HepG2 (cell line): ENCODE measurements around the gene GLIPR1. TPM values are rescaled to one million over a fixed set of nuclear protein-coding genes. Genes with fewer than 3 reads are reported as not detected.

ENCODE experiments used
- ATF7 ChIP-seq, 2 experiments: fragments of 450-650 bp in 1 of 2; sonication (generic) in 1 of 2; formaldehyde crosslinking in 1 of 2; IDR thresholded peaks; 2 replicates each; pipeline versions ENCODE4 v1.4.0 to v1.6.1; 2016 to 2020; ENCODE audit warnings: antibody characterized with exemption in 1 of 2, mild to moderate bottlenecking in 1 of 2, missing genetic modification reagents in 1 of 2
- BCL6 ChIP-seq: IDR thresholded peaks from 2 replicates; pipeline ENCODE4 v1.6.1; 2016; ENCODE audit warnings: missing genetic modification reagents, missing compliant biosample characterization
- BHLHE40 ChIP-seq: IDR thresholded peaks from 2 replicates; pipeline ENCODE4 v1.6.1; 2011; ENCODE audit warnings: low read length, improper control_type of control experiment
- CREM ChIP-seq, 2 experiments: sonication (generic) in 1 of 2; formaldehyde crosslinking in 1 of 2; IDR thresholded peaks; 2 replicates each; pipeline versions ENCODE4 v1.4.0 to v1.6.1; 2016 to 2020; ENCODE audit warnings: antibody characterized with exemption in 1 of 2, mild to moderate bottlenecking in 1 of 2, missing genetic modification reagents in 1 of 2
- FOXJ3 ChIP-seq: sonication (generic); formaldehyde crosslinking; IDR thresholded peaks from 2 replicates; pipeline ENCODE4 v1.4.0; 2020; ENCODE audit warnings: missing genetic modification reagents, mild to moderate bottlenecking, borderline replicate concordance
- NCOA2 ChIP-seq: sonication (generic); formaldehyde crosslinking; IDR thresholded peaks from 2 replicates; pipeline ENCODE4 v1.8.0; 2022; ENCODE audit warnings: inconsistent platforms
- RELA ChIP-seq: sonication (generic); formaldehyde crosslinking; IDR thresholded peaks from 2 replicates; pipeline ENCODE4 v1.4.0; 2020; ENCODE audit warnings: missing genetic modification reagents
- RNF2 ChIP-seq: fragments of 450-650 bp; conservative IDR thresholded peaks from 2 replicates; pipeline ENCODE4 v1.6.1; 2016; ENCODE audit warnings: low read depth
- SALL2 ChIP-seq: sonication (generic); formaldehyde crosslinking; IDR thresholded peaks from 2 replicates; pipeline ENCODE4 v1.8.1; 2023; ENCODE audit warnings: mild to moderate bottlenecking, missing genetic modification reagents, inconsistent platforms
- STAT5B ChIP-seq: sonication (generic); formaldehyde crosslinking; IDR thresholded peaks from 2 replicates; pipeline ENCODE4 v1.4.0; 2020; ENCODE audit warnings: missing genetic modification reagents
- THAP11 ChIP-seq: IDR thresholded peaks from 2 replicates; pipeline ENCODE4 v1.6.1; 2016; ENCODE audit warnings: missing biosample characterization, missing genetic modification reagents
- TOE1 ChIP-seq: sonication (generic); formaldehyde crosslinking; IDR thresholded peaks from 2 replicates; pipeline ENCODE4 v1.4.0; 2020; ENCODE audit warnings: mild to moderate bottlenecking, missing genetic modification reagents
- ZBED4 ChIP-seq: sonication (generic); formaldehyde crosslinking; IDR thresholded peaks from 2 replicates; pipeline ENCODE4 v1.4.0; 2020; ENCODE audit warnings: missing genetic modification reagents, borderline replicate concordance
- ZNF326 ChIP-seq: sonication (generic); formaldehyde crosslinking; IDR thresholded peaks from 2 replicates; pipeline ENCODE4 v1.4.0; 2020; ENCODE audit warnings: missing genetic modification reagents, borderline replicate concordance
- ZNF501 ChIP-seq: sonication (generic); formaldehyde crosslinking; IDR thresholded peaks from 2 replicates; pipeline ENCODE4 v1.5.1; 2020; ENCODE audit warnings: mild to moderate bottlenecking, moderate library complexity, missing genetic modification reagents
- polyA plus RNA-seq, 8 experiments: library from polyadenylated mRNA; depleted of rRNA in 3 of 8; stranded (reverse) in 7 of 8; unstranded in 1 of 8; fragments of >200 nt; fragmentation: Illumina TruSeq in 4 of 8; extraction: Trizol in 4 of 8; gene quantifications; 2 replicates each; pipeline versions ENCODE4 v1.2.1 to v1.2.3, GENCODE V29; 2011 to 2016; ENCODE audit warnings: low read depth in 4 of 8, missing spikeins in 1 of 8, mixed read lengths in 1 of 8; ENCODE audit not compliant: insufficient read depth in 1 of 8
- total RNA-seq, 5 experiments: library from RNA; depleted of rRNA; stranded (reverse); fragments of >200 nt; fragmentation: Illumina TruSeq; extraction: Trizol; gene quantifications; 2 replicates each; pipeline ENCODE4 v1.2.3, GENCODE V29; 2016; ENCODE audit warnings: low read depth in 1 of 5
- TF ChIP-seq, protein P1 (sequence below): sonication (generic); formaldehyde crosslinking; IDR thresholded peaks from 2 replicates; pipeline ENCODE4 v1.4.0; 2020; ENCODE audit warnings: missing genetic modification reagents
- TF ChIP-seq, protein P2 (sequence below): sonication (generic); formaldehyde crosslinking; IDR thresholded peaks from 2 replicates; pipeline ENCODE4 v1.8.0; 2022; ENCODE audit warnings: missing genetic modification reagents, mild to moderate bottlenecking, inconsistent platforms, borderline replicate concordance

The GLIPR1 gene
- total and polyA plus RNA-seq, 2 of the 13 experiments (the other 11 are each of a cell fraction or from before 2014, with no cell fraction given) = 1.9 to 5.0 TPM

DNA sequence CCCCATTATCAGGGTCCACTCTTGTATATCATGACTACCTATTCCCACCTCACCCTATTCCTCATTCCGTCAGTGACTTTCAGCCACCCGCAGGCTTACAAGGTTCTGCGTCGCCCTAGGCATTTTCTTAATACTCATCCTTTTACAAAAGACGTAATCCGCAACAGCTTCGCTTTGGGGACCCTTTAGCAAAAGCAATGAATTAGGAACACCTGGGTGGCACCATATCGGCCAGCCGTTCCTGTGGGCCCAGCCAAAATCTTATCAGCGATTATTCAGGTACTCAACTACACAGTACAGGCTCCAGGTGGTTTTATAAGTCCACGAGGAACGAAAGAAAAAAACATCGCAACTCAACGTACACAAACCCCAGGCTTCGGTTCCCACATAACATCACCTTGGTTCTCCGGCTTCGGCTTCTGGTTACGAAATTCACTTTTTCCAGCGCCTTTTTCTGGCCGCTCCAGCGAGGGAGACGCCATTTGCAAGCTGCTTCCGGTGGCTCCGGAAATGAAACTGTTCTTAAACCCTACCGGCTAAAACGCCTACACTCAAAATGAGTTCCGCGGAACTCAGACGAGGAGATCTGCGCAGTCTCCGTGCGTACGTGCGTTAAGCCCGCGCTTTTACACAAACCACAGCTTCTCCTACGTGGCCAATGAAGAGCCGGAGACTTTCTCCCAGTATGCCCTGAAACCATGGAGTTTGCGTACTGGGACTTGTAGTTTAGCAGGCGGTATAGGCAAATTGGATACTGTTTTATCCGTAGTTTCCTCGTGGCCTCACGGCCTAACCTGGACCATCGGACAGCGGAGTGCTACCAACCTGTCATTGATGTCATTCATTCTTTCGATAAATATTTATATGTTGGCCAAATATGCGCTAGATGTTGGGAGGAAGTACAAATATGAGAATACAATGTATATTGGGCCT lies 30.8 kb downstream of the GLIPR1 start, which contains the start of gene KRR1 (continued):
- TF ChIP-seq, protein P1, sequence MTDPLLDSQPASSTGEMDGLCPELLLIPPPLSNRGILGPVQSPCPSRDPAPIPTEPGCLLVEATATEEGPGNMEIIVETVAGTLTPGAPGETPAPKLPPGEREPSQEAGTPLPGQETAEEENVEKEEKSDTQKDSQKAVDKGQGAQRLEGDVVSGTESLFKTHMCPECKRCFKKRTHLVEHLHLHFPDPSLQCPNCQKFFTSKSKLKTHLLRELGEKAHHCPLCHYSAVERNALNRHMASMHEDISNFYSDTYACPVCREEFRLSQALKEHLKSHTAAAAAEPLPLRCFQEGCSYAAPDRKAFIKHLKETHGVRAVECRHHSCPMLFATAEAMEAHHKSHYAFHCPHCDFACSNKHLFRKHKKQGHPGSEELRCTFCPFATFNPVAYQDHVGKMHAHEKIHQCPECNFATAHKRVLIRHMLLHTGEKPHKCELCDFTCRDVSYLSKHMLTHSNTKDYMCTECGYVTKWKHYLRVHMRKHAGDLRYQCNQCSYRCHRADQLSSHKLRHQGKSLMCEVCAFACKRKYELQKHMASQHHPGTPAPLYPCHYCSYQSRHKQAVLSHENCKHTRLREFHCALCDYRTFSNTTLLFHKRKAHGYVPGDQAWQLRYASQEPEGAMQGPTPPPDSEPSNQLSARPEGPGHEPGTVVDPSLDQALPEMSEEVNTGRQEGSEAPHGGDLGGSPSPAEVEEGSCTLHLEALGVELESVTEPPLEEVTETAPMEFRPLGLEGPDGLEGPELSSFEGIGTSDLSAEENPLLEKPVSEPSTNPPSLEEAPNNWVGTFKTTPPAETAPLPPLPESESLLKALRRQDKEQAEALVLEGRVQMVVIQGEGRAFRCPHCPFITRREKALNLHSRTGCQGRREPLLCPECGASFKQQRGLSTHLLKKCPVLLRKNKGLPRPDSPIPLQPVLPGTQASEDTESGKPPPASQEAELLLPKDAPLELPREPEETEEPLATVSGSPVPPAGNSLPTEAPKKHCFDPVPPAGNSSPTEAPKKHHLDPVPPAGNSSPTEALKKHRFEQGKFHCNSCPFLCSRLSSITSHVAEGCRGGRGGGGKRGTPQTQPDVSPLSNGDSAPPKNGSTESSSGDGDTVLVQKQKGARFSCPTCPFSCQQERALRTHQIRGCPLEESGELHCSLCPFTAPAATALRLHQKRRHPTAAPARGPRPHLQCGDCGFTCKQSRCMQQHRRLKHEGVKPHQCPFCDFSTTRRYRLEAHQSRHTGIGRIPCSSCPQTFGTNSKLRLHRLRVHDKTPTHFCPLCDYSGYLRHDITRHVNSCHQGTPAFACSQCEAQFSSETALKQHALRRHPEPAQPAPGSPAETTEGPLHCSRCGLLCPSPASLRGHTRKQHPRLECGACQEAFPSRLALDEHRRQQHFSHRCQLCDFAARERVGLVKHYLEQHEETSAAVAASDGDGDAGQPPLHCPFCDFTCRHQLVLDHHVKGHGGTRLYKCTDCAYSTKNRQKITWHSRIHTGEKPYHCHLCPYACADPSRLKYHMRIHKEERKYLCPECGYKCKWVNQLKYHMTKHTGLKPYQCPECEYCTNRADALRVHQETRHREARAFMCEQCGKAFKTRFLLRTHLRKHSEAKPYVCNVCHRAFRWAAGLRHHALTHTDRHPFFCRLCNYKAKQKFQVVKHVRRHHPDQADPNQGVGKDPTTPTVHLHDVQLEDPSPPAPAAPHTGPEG (CRISPR knock-in tag) = 0 out of 2 replicates have a peak, but pooled peaks have one; percentile 49
- peak; percentile 43; the same call in 1 of the 2 replicates for TF ChIP-seq ZBED4
- TF ChIP-seq, protein P2, sequence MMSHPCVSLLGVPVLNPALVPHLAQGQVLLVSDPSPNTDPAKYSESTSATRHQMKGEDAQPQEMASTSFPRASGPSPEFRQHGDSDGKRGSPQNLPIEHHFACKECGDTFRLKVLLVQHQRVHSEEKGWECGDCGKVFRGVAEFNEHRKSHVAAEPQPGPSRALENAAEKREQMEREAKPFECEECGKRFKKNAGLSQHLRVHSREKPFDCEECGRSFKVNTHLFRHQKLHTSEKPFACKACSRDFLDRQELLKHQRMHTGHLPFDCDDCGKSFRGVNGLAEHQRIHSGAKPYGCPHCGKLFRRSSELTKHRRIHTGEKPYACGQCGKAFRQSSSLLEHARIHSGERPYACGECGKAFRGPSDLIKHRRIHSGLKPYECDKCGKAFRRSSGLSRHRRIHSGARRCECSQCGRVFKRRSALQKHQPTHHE (CRISPR knock-in tag) = peak; percentile 73; the same call in 1 of the 2 replicates
- TF ChIP-seq SALL2 = peak; percentile 74; the same call in 1 of the 2 replicates
- no peak for TF ChIP-seq BHLHE40
- 0 out of 2 replicates have a peak, but pooled peaks have one; percentile 73 for TF ChIP-seq TOE1 (CRISPR knock-in tag)
- TF ChIP-seq THAP11 = peak; percentile 99
- TF ChIP-seq STAT5B (CRISPR knock-in tag) = peak; percentile 66; the same call in 1 of the 2 replicates
- TF ChIP-seq ZNF501 = peak; percentile 97
- peak; percentile 89 for TF ChIP-seq RNF2
- peak; percentile 37; the same call in 1 of the 2 replicates for TF ChIP-seq NCOA2 (CRISPR knock-in tag)
- no peak for TF ChIP-seq ATF7 (IDR thresholded peaks at IDR 0.05)
- 0 out of 2 replicates have a peak, but pooled peaks have one; percentile 55 for TF ChIP-seq ATF7 (CRISPR knock-in tag; IDR thresholded peaks at IDR 0.05)
- peak; percentile 94 for TF ChIP-seq CREM (IDR thresholded peaks at IDR 0.05)
- no peak for TF ChIP-seq CREM (CRISPR knock-in tag; IDR thresholded peaks at IDR 0.05)
- no peak for TF ChIP-seq RELA (CRISPR knock-in tag)
- TF ChIP-seq FOXJ3 (CRISPR knock-in tag) = peak; percentile 79
- peak; percentile 50; the same call in 1 of the 2 replicates for TF ChIP-seq BCL6
- no peak for TF ChIP-seq ZNF326 (CRISPR knock-in tag)
